Fibroblast of skin of scalp (primary cell): ENCODE measurements around the gene LGALS1.
"Not testable (repeated sequence)": the region's sequence is repeated elsewhere in the genome, so short reads cannot be mapped to it uniquely, and the experiment has no call there.

Experiments
- DNase-seq: peaks from one replicate; pipeline ENCODE4 v3.0.0-alpha.2; 2013

The LGALS1 gene

DNA sequence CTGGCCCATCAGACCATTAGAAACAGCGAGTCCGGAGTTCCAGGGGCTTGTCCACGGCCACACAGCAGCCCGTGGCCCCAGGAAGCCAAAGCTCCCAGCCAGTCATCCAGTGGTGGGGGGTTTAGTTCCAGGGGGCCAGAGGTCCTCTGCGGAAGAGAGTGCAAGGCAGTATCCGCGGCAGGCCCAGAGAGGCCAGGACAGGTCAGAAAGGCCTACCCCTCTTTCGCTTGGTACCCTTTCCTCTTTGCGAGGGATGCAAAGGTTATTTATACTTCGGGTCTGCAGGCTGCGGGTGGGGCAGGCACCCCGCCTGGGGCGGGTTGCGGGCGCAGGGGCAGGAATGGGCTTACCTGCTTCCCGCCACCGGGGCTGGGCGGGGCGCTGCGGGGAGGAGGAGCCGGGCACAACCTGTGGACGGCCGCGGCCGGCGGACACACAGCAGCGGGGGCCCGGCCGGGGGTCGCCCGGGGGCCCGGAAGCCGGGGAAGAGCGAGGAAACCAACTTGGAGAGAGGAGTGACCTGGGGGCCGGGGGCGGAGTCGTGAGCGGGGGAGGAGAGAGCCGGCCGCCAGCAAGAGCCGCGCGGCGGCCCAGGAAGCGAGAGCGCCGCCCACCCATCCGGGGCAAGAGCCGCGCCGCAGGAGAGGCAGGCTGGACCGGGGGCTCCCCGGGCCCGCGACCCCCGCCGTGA is 36.2 kb upstream of the LGALS1 start, which contains the start of gene SH3BP1:
SH3BP1 (plus strand) TSS at position 600 of the 691 bp plus-strand sequence. CDS start 119 bp downstream, outside the sequence.
- DNase-seq = peak; percentile 37

DNA sequence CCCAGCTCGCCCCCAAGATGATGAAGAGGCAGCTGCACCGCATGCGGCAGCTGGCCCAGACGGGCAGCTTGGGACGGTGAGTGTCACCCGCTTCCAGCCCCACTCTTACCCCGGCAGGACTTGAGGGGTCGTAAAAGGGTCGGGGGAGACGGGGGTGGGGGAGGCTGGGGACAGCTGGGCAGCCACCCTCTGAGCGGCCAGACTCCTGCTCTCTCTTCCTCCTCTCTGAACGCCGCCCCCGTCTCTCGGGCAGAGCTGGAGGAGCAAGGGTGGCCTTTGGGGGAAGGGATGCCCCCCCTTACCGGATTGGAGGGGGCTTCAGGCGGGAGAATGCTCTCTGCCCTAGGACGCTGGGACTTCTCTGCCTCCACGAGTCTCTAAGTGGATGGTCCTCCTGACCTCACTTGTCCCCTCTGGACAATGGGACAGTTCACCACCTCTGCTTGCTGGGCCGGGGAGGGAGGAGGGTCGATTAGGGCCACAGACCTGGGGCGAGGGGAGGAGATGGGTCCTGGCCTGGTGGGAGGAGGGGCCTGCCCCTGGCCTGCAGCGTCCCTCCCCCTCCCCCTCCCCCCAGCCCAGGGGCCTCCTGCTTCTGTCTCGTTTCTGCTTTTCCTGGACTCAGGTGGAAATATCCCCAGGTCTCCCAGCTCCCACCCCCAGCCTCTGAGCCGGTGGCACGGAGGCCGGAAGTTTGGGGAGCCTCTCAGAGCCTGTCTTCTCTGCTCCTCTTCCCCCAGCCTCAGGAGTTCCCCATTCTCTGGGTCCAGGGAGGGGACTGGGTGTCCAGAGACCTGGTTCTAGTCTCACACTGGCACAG is 35.5 kb upstream of the LGALS1 start:
- no peak for DNase-seq

DNA sequence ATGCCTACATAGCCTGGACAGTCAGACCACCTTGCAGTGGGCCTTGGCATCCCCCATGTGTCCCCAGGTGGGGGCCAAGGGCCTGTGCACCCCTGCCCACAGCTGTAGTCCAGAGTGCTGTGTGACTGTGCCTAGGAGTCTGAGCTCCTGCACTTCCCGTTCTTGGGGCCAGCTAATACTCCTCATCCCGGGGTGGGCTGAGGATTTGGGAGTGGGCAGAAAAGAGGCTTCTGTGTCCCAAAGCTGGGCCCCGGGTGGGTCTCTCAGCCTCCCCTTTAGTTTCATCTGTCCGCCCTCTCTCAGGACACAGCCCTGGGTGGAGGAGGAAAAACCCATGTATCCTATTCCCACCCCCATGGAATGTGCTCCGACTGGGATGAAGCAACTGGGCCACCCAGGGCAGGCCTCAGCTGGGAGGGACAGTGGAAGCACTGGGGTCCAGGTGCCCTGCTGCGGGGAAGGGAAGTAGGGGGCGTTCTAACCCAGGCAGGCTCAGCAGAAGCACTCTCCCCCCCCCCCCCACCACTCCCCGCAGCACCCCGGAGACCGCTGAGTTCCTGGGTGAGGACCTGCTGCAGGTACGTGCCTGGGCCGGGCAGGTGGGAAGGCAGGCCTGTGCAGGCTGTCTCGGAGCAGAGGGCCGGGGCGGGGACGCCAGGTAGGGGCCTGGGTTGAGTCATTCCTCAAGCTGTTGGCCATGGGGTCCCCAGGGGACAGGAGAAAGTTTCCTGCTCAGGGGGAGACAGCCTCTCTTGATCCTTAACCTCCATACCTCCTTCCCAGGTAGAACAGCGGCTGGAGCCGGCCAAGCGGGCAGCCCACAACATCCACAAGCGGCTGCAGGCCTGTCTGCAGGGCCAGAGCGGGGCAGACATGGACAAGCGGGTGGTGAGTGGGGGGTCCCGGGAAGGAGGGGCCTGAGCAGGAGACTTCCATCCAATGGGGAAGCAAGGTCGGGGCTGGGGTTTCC is 34.6 kb upstream of the LGALS1 start:
- no peak for DNase-seq

DNA sequence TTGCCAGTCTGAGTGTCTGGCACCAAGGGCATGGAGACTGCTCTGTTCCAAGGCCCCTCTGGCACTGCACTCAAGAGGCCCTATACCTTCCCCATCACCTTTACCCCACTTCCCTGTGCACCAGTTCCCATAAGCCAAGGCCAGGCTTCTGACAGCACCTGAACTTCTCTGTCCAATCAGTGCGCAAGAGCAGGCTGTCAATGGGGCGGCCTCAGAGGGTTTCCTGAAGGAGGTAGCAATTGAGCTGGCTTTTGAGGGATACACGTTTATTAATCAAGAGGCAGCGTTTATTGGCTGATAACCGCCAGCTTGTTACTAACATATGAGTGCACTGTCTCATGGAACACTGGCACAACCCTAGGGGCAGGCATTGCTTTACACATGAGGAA is 33.9 kb upstream of the LGALS1 start:
- no peak for DNase-seq

DNA sequence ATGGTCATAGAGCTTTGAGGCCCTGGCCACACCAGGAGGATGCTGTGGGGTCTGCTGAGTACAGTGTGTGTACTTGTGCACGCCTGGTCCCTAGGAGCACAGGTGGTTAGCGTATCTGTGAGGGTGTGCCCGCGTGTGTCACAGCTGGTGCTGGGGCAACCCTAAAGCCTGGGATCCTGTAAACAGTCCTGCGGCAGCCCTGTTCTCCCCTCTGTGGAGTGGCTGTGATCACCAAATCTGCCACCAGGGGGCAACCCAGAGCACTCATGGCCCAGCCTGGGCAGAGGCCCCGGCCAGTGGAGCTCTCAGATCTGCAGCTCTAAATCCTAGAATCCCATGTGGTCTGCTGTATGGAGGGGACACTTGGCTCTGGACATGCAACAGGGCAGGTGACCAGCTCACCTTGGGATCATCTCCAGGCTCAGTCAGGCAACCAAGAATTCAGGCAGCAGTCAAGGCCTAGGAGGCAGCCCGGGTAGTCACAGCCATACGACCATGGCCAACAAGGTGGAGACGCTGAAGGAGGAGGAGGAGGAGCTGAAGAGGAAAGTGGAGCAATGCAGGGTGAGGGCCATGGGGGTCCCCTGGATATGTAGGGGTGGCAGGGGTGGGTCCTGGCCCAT is 32.1 kb upstream of the LGALS1 start:
- DNase-seq = peak; percentile 69

DNA sequence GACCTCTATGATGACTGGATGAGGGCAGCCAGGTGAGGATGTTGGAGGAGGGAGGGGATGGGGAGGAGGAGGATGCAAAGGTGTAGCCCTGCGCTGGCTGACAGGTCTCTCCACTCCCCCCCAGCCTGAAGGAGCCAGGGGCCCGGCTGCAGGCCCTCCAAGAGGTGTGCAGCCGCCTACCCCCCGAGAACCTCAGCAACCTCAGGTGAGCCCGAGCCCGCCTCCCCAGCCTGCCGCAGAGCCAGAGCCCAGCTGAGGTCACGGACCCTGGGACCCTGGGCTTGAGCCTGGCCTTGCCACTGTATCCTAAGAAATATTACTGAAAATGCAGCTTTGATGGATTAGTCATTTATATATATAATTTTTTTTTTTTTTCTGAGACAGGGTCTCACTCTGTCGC is 28.1 kb upstream of the LGALS1 start:
- DNase-seq = no peak

DNA sequence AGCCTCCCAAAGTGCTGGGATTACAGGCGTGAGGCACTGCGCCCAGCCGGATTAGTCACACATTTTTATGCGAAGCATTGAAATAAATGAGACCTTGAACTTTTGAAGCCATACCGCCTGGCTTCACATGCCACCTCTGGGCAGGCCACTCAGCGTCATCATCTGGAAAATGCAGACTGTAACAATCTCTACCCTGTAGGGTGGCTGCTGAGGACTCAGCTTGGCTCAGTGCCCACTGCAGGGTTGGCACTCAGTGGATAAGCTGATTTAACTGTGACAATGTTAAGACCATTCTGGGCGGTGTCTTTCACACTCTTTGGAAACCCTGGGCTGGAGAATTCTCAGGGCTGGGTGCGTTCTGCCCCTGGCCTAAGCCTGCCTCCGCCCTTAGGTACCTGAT is 27.5 kb upstream of the LGALS1 start:
- no peak for DNase-seq

DNA sequence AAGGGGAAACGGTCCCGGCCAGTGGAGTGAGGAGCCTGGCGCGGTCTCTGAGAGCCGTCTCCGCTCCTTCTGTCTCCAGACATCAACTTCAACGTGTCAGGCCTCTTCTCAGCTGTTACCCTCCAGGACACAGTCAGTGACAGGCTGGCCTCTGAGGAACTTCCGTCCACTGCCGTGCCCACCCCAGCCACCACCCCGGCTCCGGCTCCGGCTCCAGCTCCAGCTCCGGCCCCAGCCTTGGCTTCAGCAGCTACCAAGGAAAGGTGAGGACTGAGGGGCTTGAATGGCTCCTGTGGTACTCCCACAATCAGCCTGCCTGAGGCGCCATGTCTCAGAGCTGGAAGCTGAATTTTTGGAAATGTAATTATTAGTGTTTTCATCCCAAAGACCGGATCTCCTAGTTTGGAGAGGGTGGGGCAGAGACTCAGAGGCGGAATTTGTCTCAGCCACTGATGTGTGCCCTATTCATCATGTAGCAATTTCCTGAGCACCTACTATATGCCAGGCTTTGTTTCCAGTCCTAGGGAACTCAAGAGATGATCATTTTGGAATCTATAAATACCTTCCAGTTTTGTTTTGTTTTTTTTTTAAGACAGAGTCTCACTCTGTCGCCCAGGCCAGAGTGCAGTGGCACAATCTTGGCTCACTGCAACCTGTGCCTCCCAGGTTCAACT is 24.8 kb upstream of the LGALS1 start:
- DNase-seq = no peak

DNA sequence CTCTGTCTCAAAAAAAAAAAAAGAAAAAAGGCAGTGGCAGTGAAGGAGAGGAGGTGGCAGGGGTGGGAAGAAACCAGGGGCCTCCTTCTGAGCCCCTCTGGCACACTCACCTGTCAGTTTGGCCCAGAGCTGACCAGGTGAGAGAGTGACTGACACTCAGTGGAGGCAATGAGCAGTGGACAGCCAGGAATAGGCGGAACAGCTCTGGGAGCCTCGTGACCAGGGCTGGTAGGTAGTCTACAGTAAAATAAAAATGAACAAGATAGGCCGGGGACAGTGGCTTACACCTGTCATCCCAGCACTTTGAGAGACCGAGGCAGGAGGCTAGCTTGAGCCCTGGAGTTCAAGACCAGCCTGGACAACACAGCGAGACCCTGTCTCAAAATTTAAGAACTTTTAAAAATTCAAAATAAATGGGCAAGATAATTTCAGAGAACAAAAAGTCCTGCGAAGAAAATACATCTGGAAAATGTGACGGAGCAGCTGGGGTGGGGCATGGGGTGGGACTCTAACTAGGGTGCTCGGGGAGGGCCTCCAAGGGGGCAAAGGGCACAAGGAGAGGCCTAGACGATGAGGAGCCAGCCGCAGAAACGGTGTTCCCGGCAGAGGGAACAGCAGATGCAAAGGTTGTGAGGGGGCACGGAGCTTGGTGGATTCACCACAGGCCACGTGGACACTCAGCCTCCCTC is 20.7 kb upstream of the LGALS1 start:
- DNase-seq = no peak

DNA sequence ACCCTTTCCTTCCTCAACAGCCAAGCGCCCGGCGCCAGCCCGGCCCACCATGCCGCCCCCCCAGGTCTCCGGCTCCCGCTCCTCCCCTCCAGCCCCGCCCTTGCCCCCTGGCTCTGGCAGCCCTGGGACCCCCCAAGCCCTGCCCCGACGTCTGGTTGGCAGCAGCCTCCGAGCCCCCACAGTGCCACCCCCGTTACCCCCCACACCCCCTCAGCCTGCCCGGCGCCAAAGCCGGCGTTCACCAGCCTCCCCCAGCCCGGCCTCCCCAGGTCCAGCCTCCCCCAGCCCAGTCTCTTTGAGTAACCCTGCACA is 20.2 kb upstream of the LGALS1 start:
- DNase-seq = no peak

DNA sequence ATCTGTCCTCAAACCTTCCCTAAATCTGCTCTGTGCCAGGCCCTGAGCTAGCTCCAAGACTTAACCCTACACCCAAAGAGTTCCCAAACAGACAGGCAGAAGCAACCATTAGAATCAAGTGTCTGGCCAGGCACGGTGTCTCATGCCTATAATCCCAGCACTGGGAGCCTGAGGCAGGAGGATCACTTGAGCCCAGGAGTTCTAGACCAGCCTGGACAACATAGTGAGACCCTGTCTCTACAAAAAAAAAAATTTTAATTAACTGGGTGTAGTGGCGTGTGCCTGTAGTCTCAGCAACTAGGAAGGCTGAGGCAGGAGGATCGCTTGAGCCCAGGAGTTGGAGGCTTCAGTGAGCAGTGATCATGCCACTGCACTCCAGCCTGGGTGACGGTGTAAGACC is 18.9 kb upstream of the LGALS1 start:
- not testable (repeated sequence) for DNase-seq

DNA sequence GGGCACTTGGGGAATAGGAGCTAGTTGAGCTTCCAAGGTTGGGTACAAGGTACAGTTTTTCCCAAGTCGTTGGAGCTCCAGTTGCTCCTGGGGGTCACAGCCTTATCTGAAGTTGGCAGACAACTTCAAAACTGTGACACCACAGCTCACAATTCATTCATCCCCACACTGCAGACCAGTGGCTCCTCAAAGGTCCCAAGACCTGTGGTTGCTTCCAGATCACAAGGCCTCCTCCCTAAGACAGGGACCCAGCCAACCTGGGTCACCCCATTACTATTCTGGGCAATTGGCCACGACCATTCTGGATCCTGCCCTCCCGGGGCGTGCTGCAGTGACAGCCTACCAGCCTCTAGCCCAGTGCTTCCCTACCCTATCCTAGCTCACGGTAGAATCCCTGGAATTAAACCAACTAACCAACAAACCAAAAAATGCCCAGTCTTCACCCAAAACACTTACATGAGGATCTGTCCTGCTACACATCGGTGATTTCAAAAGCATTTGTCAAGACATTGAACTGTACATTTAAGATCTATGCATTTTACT is 17.8 kb upstream of the LGALS1 start:
- no peak for DNase-seq

DNA sequence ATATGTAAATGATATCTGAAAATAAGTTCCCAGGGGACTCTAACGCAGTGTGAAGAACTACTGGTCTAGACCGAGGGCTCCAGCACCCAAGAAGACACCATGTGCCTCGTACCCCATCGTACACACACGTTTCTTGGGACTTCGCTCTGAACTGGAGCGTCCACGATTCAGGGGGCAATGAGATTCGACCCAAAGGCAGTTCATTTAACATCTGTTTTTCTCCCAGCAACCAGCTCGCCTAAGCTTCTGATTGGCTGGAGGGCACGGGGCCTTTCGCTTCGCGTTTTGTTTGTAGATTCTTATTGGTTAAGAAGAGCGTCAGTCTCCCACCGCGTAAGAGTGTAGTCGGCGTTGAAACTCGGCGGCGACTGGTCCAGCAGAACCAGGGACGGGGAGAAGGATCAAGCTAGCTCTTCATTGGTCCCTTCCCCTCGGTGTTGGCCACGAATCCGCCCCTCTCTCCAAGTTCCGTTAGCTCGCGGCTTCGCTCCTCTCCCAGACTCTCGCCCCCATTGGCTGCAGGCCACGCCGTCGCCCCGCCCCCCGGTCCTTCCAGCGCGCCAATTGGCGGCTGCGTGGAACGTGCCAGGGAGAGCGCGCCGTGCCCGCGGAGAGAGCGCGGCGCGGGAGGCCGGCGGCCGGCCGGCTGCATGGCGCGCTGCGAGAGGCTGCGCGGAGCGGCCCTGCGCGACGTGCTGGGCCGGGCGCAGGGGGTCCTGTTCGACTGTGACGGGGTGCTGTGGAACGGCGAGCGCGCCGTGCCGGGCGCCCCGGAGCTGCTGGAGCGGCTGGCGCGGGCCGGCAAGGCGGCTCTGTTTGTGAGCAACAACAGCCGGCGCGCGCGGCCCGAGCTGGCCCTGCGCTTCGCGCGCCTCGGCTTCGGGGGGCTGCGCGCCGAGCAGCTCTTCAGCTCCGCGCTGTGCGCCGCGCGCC is 17.0 kb upstream of the LGALS1 start, which contains the start of gene PDXP:
PDXP (plus strand) TSS at position 591 of the 933 bp plus-strand sequence; CDS start at position 651, 60 bp downstream.
- DNase-seq = peak; percentile 100

DNA sequence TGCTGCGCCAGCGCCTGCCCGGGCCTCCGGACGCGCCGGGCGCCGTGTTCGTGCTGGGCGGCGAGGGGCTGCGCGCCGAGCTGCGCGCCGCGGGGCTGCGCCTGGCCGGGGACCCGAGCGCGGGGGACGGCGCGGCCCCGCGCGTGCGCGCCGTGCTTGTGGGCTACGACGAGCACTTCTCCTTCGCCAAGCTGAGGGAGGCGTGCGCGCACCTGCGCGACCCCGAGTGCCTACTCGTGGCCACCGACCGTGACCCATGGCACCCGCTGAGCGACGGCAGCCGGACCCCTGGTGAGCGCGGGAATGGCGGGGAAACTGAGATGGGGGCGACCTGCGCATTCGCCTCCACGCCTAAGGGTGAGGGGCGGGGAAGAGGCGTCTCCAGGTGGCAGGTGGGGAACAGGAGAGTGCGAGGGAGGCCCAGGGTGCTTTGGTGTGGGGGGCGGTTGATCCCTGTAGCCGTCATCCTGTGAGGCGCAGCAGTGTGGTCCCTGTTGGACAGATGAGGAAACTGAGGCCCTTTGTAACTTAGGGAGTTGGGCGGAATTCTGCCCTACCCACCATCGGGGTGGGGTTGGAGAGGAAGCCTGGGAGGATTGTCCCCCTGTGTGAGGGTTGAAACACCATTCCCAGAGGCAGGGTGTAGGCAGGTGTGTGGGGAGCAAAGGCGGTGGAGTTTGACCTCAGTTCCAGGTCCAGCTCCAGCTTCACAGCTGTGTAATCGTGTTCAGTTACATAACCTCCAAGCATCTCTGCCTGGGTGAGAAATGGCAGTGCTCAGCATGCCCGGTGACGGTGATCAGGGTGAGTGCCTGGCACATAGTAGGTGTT is 16.2 kb upstream of the LGALS1 start:
- no peak for DNase-seq

DNA sequence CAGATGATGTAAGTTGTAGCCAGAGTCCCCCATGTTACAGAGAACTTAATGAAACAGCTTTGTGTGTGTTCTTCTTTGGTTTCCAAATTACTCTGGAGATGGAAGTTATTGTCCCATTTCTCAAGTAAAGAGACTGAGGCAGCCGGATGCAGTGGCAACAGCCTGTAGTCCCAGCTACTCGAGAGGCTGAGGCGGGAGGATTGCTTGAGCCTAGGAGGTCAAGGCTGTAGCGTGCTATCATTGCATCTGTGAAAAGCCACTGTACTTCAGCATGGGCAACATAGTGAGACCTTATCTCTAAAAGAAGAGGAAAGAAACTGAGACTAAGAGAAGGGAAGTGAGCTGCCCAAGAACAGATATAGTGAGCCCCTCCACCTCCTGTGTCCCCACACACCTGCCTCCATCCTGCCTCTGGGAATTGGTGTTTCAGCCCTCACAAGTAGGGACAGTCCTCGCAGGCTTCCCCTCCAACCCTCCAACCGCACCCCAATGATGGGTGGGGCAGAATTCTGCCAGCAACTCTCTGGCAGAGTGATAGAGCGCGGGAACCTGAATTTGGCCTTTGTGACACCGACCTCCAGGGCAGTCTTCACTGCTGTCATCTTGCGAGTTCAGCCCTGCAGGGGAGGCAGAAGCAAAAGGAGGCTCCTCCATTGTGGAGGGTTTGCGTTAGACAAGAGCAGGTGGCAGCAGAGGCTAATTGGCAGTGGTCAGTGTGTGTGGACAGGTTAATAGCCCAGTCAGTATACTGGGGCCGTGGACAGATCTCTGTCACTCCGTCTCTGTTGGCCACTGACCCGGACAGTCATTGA is 15.3 kb upstream of the LGALS1 start:
- DNase-seq = no peak

DNA sequence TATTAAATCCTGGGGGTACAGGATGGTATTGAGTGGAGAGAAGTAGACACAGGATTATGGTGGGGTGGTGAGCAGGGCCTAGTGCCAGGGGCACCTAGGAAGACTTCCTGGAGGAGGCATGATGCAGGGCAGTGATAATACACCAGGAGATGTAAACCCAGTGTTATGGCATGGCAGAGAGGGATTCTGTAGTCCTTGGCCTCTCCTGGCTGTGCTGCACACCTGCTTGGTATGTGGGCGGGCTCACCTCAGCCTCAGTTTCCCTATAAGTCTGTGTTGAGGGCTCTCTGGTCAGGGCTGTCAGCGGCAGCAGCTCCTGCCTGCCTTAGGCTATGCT is 14.8 kb upstream of the LGALS1 start:
- DNase-seq = no peak

DNA sequence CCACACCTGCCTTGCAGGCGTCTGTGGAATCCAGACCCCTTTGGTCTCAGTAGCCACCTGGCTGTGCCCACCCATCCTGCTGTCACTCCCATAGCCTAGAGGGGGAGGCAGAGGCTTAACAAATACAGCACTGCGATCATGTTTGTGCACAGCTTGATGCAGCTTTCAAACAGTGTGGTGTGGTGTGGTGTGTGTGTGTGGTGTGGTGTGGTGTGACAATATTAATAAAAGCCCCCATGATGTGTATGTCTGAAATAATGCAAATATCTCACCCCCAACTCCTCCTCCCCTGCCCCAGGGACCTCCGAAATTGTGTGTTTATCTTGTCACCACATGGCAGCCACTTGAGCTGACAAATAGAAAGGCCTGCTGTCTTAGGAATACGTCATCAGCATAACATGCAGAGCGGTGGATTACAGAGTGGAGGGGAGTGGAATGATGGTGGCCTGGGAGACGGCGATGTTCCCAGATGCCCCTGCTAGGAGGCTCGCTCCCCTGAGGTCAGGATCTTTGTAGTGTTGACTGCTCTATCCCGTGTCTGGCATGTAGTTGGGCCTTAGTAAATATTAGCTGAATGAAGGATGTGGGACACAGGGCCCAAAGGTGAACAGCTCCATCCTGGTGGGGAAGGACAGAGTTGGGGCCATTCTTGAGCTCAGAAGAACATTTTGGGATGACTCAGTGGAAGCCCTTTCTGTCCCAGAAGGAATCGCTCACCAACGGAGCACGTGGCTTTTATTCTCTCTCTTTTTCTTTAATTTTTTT is 14.1 kb upstream of the LGALS1 start:
- DNase-seq = peak; percentile 91
